ENCODE measurements around the gene SERPINI1.

The SERPINI1 gene

DNA sequence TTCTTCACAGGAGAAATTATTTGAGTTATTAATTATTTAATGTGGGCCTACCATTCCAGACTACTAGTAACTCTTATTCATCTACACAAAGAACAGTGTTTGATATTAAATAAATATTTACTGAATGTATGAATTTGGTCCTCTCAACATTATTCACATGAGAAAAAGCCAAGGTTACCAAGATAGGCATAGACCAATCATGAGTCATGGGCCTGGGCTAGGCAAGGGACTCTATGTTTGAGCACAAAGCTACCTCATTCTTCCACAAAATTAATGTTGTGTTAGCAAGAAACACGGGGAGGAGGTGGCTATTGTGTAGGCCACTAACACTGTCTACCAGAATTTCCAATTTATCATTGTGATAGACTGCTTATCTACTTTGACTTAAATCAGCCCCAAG is 115.7 kb downstream of the SERPINI1 start:
- H3K27ac ChIP-seq (ENCODE audit: low read depth, low read length) = no peak overlapping the region
- no peaks in the 10 kb centered on the region for H3K4me1 ChIP-seq (ENCODE audit: control insufficient read depth in 1 of 2, insufficient read depth in 2 of 2, low read length in 2 of 2)
- no peak overlapping the region for H2AK5ac ChIP-seq (ENCODE audit: low read length)
- no peak overlapping the region for H4K8ac ChIP-seq (ENCODE audit: low read depth, low read length)
- H3K9me3 ChIP-seq (ENCODE audit: insufficient read depth, low read depth, low read length) = no peaks in the 10 kb centered on the region
- no peak overlapping the region for H2BK120ac ChIP-seq (ENCODE audit: insufficient read depth, low read length, poor library complexity)
- no peak overlapping the region for H2BK12ac ChIP-seq (ENCODE audit: low read length)
- no peaks in the 10 kb centered on the region for H3K36me3 ChIP-seq (ENCODE audit: control insufficient read depth in 1 of 2, insufficient read depth in 2 of 2, low read length in 2 of 2)
- no peak overlapping the region for H3K18ac ChIP-seq (ENCODE audit: low read length)
- no peak overlapping the region for H4K91ac ChIP-seq (ENCODE audit: low read depth, low read length)
- H3K27me3 ChIP-seq (ENCODE audit: insufficient read depth, low read length) = no peaks in the 10 kb centered on the region
- no peak overlapping the region for H3K14ac ChIP-seq (ENCODE audit: low read length)
- H3K79me2 ChIP-seq (ENCODE audit: control insufficient read depth, insufficient read depth, low read length, poor library complexity) = no peaks in the 10 kb centered on the region
- no peak overlapping the region for H3K4me3 ChIP-seq (ENCODE audit: low read depth, low read length)
- H3K4ac ChIP-seq (ENCODE audit: low read depth, low read length) = no peak overlapping the region
- no peak overlapping the region for H3K23ac ChIP-seq (ENCODE audit: low read length)
- DNase-seq = no peak
- no peak overlapping the region for H3K9ac ChIP-seq (ENCODE audit: low read length)
- no CpG with 5 or more reads among the region's 1 CpG for WGBS (ENCODE audit: extremely low coverage, insufficient coverage, insufficient read length)
- no peak overlapping the region for H2BK5ac ChIP-seq (ENCODE audit: low read depth, low read length, poor library complexity)
- H4K12ac ChIP-seq (ENCODE audit: low read depth, low read length) = no peak overlapping the region
- H3K4me2 ChIP-seq (ENCODE audit: low read length) = no peak overlapping the region
- H2AFZ ChIP-seq (ENCODE audit: insufficient read depth, low read length, poor library complexity) = no peak overlapping the region
- H3K79me1 ChIP-seq (ENCODE audit: low read length) = no peaks in the 10 kb centered on the region

DNA sequence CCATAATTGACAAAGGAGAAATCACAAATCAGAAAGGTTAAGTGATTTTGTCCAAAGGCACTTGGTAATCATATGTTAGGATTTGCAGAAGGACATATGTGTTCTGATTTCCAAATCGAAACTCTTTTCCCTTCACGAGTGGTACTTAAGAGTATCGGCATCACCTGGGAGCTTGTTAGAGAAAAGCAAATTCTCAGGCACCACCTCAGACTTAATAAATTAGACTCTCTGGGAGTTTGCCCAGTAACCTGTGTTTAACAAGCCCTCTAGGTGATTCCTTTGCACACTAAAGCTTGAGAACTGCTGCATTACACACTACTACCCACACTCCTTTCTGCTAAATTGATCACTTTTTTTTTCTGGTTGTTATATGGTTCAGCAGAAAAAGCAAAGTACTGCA is 116.2 kb downstream of the SERPINI1 start:
- Histone ChIP-seq H3K27ac (ENCODE audit: low read depth, low read length) (no peak overlapping the region), H3K36me3 (ENCODE audit: control insufficient read depth in 1 of 2, insufficient read depth in 2 of 2, low read length in 2 of 2) (no peaks in the 10 kb centered on the region), H3K18ac (ENCODE audit: low read length) (no peak overlapping the region), H3K14ac (ENCODE audit: low read length) (no peak overlapping the region), H4K91ac (ENCODE audit: low read depth, low read length) (no peak overlapping the region), H4K12ac (ENCODE audit: low read depth, low read length) (no peak overlapping the region), H2AK5ac (ENCODE audit: low read length) (no peak overlapping the region), H2BK5ac (ENCODE audit: low read depth, low read length, poor library complexity) (no peak overlapping the region), H2BK12ac (ENCODE audit: low read length) (no peak overlapping the region), H3K23ac (ENCODE audit: low read length) (no peak overlapping the region), H3K9me3 (ENCODE audit: insufficient read depth, low read depth, low read length) (no peaks in the 10 kb centered on the region), H4K8ac (ENCODE audit: low read depth, low read length) (no peak overlapping the region), H3K4me1 (ENCODE audit: control insufficient read depth in 1 of 2, insufficient read depth in 2 of 2, low read length in 2 of 2) (no peaks in the 10 kb centered on the region), H3K79me1 (ENCODE audit: low read length) (no peaks in the 10 kb centered on the region), H3K9ac (ENCODE audit: low read length) (no peak overlapping the region), H3K27me3 (ENCODE audit: insufficient read depth, low read length) (no peaks in the 10 kb centered on the region), H2BK120ac (ENCODE audit: insufficient read depth, low read length, poor library complexity) (no peak overlapping the region), H3K4ac (ENCODE audit: low read depth, low read length) (no peak overlapping the region), H2AFZ (ENCODE audit: insufficient read depth, low read length, poor library complexity) (no peak overlapping the region), H3K4me2 (ENCODE audit: low read length) (no peak overlapping the region), H3K79me2 (ENCODE audit: control insufficient read depth, insufficient read depth, low read length, poor library complexity) (no peaks in the 10 kb centered on the region), H3K4me3 (ENCODE audit: low read depth, low read length) (no peak overlapping the region)
- WGBS (ENCODE audit: extremely low coverage, insufficient coverage, insufficient read length) = no CpG with 5 or more reads among the region's 3 CpGs
- no peak for DNase-seq

DNA sequence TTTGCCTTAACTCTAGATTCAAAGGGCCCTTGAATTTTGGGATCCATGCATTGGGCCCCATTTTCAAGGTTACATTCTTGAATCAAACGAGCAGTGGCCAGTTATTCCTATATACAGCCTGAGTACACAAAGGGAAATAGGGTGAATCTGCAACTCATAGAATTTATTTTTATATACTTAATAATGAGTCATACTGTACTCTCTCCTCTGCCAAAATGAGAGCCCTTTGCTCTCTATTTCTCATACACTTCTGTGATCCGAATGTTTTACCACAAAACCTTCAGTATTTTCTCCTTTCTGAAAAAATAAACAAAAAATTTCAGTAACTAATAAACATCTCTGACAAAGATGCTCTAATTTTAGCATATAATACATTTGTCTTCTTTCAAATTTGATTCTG is 116.7 kb downstream of the SERPINI1 start:
- Histone ChIP-seq H3K79me2 (ENCODE audit: control insufficient read depth, insufficient read depth, low read length, poor library complexity) (no peaks in the 10 kb centered on the region), H3K18ac (ENCODE audit: low read length) (no peak overlapping the region), H3K23ac (ENCODE audit: low read length) (no peak overlapping the region), H2AFZ (ENCODE audit: insufficient read depth, low read length, poor library complexity) (no peak overlapping the region), H3K79me1 (ENCODE audit: low read length) (no peaks in the 10 kb centered on the region), H4K12ac (ENCODE audit: low read depth, low read length) (no peak overlapping the region), H2AK5ac (ENCODE audit: low read length) (no peak overlapping the region), H2BK5ac (ENCODE audit: low read depth, low read length, poor library complexity) (no peak overlapping the region), H2BK120ac (ENCODE audit: insufficient read depth, low read length, poor library complexity) (no peak overlapping the region), H2BK12ac (ENCODE audit: low read length) (no peak overlapping the region), H3K4me2 (ENCODE audit: low read length) (no peak overlapping the region), H3K9ac (ENCODE audit: low read length) (no peak overlapping the region), H4K8ac (ENCODE audit: low read depth, low read length) (no peak overlapping the region), H3K27me3 (ENCODE audit: insufficient read depth, low read length) (no peaks in the 10 kb centered on the region), H3K27ac (ENCODE audit: low read depth, low read length) (no peak overlapping the region), H3K4ac (ENCODE audit: low read depth, low read length) (no peak overlapping the region), H3K14ac (ENCODE audit: low read length) (no peak overlapping the region), H3K4me1 (ENCODE audit: control insufficient read depth in 1 of 2, insufficient read depth in 2 of 2, low read length in 2 of 2) (no peaks in the 10 kb centered on the region), H4K91ac (ENCODE audit: low read depth, low read length) (no peak overlapping the region), H3K4me3 (ENCODE audit: low read depth, low read length) (no peak overlapping the region), H3K9me3 (ENCODE audit: insufficient read depth, low read depth, low read length) (no peaks in the 10 kb centered on the region), H3K36me3 (ENCODE audit: control insufficient read depth in 1 of 2, insufficient read depth in 2 of 2, low read length in 2 of 2) (no peaks in the 10 kb centered on the region)
- no peak for DNase-seq
- WGBS (ENCODE audit: extremely low coverage, insufficient coverage, insufficient read length) = no CpG with 5 or more reads among the region's 2 CpGs

DNA sequence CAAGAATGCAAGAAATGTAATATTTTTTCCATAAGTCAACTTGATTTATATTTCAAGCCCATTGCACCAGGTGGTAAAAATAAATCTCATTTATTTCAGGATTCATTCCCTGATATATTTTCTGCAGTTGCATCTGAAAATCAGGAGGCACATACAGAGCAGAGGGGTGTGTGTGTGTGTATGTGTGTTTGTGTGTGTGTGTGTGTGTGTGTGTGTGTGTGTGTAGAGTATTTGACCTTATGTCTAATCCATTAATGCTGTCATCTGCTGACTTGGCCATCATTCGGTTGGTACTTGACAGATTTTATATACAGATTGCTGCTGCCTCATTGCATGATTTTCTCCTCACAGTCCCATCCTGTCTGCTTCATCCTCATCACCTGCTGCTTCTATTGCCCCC is 118.5 kb downstream of the SERPINI1 start:
- DNase-seq = no peak
- no peaks in the 10 kb centered on the region for H3K79me2 ChIP-seq (ENCODE audit: control insufficient read depth, insufficient read depth, low read length, poor library complexity)
- H3K27ac ChIP-seq (ENCODE audit: low read depth, low read length) = no peak overlapping the region
- no peak overlapping the region for H4K12ac ChIP-seq (ENCODE audit: low read depth, low read length)
- H3K36me3 ChIP-seq (ENCODE audit: control insufficient read depth in 1 of 2, insufficient read depth in 2 of 2, low read length in 2 of 2) = no peaks in the 10 kb centered on the region
- no peak overlapping the region for H2BK5ac ChIP-seq (ENCODE audit: low read depth, low read length, poor library complexity)
- H3K9ac ChIP-seq (ENCODE audit: low read length) = no peak overlapping the region
- H4K91ac ChIP-seq (ENCODE audit: low read depth, low read length) = no peak overlapping the region
- no peak overlapping the region for H3K4ac ChIP-seq (ENCODE audit: low read depth, low read length)
- no peak overlapping the region for H3K4me3 ChIP-seq (ENCODE audit: low read depth, low read length)
- no peaks in the 10 kb centered on the region for H3K27me3 ChIP-seq (ENCODE audit: insufficient read depth, low read length)
- no peak overlapping the region for H3K4me2 ChIP-seq (ENCODE audit: low read length)
- H3K9me3 ChIP-seq (ENCODE audit: insufficient read depth, low read depth, low read length) = no peaks in the 10 kb centered on the region
- H3K79me1 ChIP-seq (ENCODE audit: low read length) = no peaks in the 10 kb centered on the region
- H3K18ac ChIP-seq (ENCODE audit: low read length) = no peak overlapping the region
- H3K14ac ChIP-seq (ENCODE audit: low read length) = no peak overlapping the region
- no peak overlapping the region for H2AFZ ChIP-seq (ENCODE audit: insufficient read depth, low read length, poor library complexity)
- no peaks in the 10 kb centered on the region for H3K4me1 ChIP-seq (ENCODE audit: control insufficient read depth in 1 of 2, insufficient read depth in 2 of 2, low read length in 2 of 2)
- no peak overlapping the region for H4K8ac ChIP-seq (ENCODE audit: low read depth, low read length)
- no peak overlapping the region for H2BK120ac ChIP-seq (ENCODE audit: insufficient read depth, low read length, poor library complexity)
- H2AK5ac ChIP-seq (ENCODE audit: low read length) = no peak overlapping the region
- no peak overlapping the region for H2BK12ac ChIP-seq (ENCODE audit: low read length)
- no CpG with 5 or more reads among the region's 1 CpG for WGBS (ENCODE audit: extremely low coverage, insufficient coverage, insufficient read length)
- no peak overlapping the region for H3K23ac ChIP-seq (ENCODE audit: low read length)

DNA sequence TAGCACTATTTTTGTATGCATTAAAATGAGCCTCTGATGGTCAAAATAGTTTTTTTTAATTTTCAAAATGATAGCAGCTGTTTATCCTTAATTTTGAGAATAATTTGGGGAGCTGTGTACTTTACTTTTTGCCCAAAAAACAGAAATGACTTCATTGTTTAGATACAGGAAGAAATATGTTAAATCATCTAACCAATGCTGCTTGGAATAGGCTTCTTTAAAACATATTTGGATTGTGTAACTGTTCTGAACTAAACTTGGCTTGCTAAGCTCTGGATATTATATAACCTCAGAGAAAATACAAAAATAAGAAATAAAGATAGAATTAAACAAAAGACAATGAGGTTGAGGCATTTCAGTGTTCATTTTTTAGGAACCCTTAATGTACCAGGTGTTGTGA is 119.3 kb downstream of the SERPINI1 start:
- no peak overlapping the region for H4K12ac ChIP-seq (ENCODE audit: low read depth, low read length)
- H3K4me3 ChIP-seq (ENCODE audit: low read depth, low read length) = no peak overlapping the region
- no peaks in the 10 kb centered on the region for H3K79me2 ChIP-seq (ENCODE audit: control insufficient read depth, insufficient read depth, low read length, poor library complexity)
- H3K9me3 ChIP-seq (ENCODE audit: insufficient read depth, low read depth, low read length) = no peaks in the 10 kb centered on the region
- no peak overlapping the region for H3K9ac ChIP-seq (ENCODE audit: low read length)
- no peak overlapping the region for H2AK5ac ChIP-seq (ENCODE audit: low read length)
- H3K27me3 ChIP-seq (ENCODE audit: insufficient read depth, low read length) = no peaks in the 10 kb centered on the region
- H4K91ac ChIP-seq (ENCODE audit: low read depth, low read length) = no peak overlapping the region
- DNase-seq = no peak
- no peak overlapping the region for H2AFZ ChIP-seq (ENCODE audit: insufficient read depth, low read length, poor library complexity)
- no peak overlapping the region for H2BK12ac ChIP-seq (ENCODE audit: low read length)
- no peaks in the 10 kb centered on the region for H3K4me1 ChIP-seq (ENCODE audit: control insufficient read depth in 1 of 2, insufficient read depth in 2 of 2, low read length in 2 of 2)
- H2BK5ac ChIP-seq (ENCODE audit: low read depth, low read length, poor library complexity) = no peak overlapping the region
- H3K14ac ChIP-seq (ENCODE audit: low read length) = no peak overlapping the region
- H3K27ac ChIP-seq (ENCODE audit: low read depth, low read length) = no peak overlapping the region
- no peak overlapping the region for H3K18ac ChIP-seq (ENCODE audit: low read length)
- no peaks in the 10 kb centered on the region for H3K79me1 ChIP-seq (ENCODE audit: low read length)
- H3K4me2 ChIP-seq (ENCODE audit: low read length) = no peak overlapping the region
- no peak overlapping the region for H3K23ac ChIP-seq (ENCODE audit: low read length)
- H2BK120ac ChIP-seq (ENCODE audit: insufficient read depth, low read length, poor library complexity) = no peak overlapping the region
- H3K36me3 ChIP-seq (ENCODE audit: control insufficient read depth in 1 of 2, insufficient read depth in 2 of 2, low read length in 2 of 2) = no peaks in the 10 kb centered on the region
- no peak overlapping the region for H4K8ac ChIP-seq (ENCODE audit: low read depth, low read length)
- H3K4ac ChIP-seq (ENCODE audit: low read depth, low read length) = no peak overlapping the region

All from trophoblast cell (in vitro differentiated cells and primary cell).